CD4-positive, alpha-beta T cell treated with Interleukin-17A for 4 hours (primary cell): Measurements from ENCODE around the gene C1orf198.

ENCODE experiments used
- DNase-seq: peaks from one replicate; pipeline ENCODE4 v3.0.0-alpha.2; 2020; ENCODE audit warnings: mixed read lengths

C1orf198 gene

DNA sequence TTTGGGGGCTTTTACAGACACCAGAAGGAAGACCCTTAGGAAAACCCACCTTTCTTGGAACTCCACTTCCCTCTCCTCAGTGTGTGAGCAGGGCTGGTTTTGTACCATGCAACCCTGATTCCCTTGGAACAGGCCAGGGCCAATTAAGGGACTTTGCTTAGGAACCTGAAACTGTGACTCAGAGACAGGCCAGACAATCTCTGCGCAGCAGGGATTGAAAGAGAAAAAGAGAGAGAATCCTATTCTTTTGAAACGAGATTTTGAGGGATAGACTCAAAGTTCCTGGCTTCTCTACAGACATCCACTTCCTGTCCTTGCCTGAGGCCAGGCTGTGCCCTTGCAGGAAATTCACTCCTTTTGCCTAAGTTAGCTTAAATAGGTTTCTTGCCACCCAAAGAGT lies 23.1 kb upstream of the C1orf198 start:
- no peak for DNase-seq

DNA sequence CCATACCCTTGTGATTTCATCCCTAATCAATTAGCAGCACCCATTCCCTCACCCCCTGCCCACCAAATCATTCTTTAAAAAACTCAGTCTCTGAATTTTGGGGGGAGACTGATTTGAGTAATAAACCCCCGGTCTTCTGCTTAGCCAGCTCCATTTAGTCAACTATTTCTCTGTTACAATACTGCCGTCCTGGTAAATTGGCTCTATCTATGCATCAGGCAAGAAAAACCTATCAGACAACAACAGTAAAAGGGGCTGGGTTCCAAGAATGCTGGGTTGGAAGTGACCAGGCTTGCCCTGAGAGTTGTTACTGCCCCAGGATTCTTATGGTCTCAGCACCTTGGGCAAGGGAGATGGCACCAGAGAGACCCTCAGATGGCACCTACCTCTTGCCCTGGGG lies 16.3 kb upstream of the C1orf198 start:
- DNase-seq = no peak

DNA sequence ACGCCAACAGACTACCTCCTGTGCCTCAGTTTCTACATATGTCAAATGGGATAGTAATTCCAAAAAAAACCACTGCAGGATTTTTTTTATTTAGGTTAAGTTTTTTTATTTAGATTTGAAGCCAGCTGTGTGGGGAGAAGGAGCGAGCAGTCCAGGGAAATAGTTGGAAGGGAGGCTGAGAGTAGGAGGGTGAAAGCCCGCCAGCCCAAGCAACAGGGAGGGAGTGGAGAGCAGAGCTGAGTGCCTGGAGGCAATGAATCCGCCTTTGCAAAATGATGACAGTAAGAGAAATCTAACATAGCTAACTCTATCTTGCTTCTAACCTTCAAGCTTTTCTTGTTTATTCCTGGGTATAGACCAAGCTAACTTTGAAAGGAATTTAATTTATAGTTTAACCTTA lies 15.6 kb upstream of the C1orf198 start:
- no peak for DNase-seq

DNA sequence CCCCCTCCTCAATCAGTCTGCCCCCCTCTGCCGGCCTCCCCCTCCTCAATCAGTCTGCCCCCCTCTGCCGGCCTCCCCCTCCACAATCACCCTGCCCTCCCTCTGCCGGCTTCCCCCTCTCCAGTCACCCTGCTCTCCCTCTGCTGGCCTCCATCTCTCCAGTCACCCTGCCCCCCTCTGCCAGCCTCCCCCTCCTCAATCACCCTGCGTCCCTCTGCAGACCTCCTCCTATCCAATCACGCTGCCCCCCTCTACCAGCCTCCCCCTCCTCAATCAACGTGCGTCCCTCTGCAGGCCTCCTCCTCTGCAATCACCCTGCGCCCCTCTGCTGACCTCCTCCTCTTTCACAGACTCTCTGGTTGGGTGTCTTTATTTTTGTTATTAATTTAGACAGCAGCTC lies 11.5 kb upstream of the C1orf198 start:
- no peak for DNase-seq

- DNase-seq = no peak
Measured at GRCh38 chr1:230878591-230878990, 10.3 kb upstream of the C1orf198 start.

GRCh38 chr1:230877924-230878590 lies 9.7 kb upstream of the C1orf198 start:
- no peak for DNase-seq

GRCh38 chr1:230877146-230877923 lies 9.0 kb upstream of the C1orf198 start:
- no peak for DNase-seq

DNA sequence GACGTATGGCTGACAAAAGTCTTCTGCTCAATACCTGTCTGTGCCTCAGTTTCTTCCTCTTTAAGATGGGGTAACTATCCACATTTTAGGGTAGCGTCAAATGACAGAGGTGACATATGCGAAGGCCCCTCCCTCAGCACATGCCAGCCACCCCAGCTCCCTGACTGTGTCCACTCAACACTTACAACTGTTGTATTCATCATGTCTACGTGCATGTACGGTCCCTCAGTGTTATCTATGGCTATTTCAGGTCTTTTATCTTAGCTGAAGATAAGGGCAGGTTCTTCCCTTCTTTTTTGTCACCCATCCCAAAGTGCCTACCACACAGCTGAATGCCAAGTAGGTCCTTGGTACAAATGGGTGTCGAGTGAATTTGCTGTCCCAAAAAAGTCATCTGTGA lies 8.3 kb upstream of the C1orf198 start:
- DNase-seq = no peak

DNA sequence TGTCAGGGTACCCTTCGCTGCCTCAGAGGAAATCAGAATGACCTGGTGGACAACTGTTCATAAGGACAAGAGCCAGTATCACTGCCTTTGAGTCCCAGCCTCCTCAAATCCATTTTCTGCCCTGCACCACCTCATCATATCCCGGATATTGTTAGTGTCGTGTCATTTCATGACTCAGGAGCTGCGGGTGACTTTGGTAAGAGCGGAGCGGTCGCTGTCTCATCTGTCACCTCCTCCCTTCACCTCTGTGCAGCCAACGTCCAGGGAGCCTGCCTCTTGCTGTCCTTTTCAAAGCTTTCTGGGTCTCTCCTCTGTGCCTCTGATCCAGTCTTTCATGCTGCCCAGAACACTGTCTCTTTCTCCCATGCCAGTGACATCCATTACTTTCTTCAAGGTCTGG lies 7.0 kb upstream of the C1orf198 start:
- DNase-seq = no peak

DNA sequence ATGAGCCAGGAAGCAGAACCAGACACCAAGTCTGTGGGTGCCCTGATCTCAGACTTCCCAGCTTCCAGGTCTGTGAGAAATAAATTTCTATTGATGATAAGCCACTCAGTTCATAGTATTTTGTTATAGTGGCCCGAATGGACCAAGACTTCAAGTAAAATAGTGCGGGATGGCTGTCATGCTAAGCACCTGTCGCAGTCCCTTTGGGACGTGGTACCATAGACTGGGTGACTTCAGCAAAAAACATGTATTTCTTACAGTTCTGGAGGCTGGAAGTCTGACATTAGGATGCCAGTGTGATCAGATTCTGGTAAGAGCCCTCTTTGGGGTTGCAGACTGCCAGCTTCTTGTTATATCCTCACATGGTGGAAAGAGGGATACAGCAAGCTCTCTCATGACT lies 2.6 kb upstream of the C1orf198 start:
- DNase-seq = no peak

DNA sequence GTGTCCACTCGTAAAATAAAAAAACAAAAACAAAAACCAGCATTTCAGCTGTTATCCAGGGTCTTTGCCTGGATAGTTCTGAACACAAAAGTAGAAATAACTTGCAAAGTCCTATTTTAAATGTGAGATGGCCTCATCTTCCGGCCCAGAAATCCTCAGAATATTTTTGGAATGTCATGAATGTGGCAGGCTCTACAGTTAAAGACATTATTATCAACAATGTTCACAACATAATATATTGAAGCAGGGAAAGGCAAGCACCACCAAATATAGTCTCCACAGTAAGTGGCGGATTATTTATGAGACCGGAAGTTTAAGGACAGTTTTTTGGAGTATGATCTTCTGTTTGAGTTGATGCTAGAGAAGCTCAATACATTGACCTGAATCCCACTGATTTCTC lies 1.2 kb upstream of the C1orf198 start:
- no peak for DNase-seq

- peak; percentile 11 for DNase-seq
Measured at GRCh38 chr1:230868736-230869385, 540 bp upstream of the C1orf198 start.

- no peak for DNase-seq
Measured at GRCh38 chr1:230867101-230867902, 1.0 kb downstream of the C1orf198 start.

GRCh38 chr1:230866171-230867070 lies 1.9 kb downstream of the C1orf198 start:
- no peak for DNase-seq

- no peak for DNase-seq
Measured at GRCh38 chr1:230865062-230865817, 3.1 kb downstream of the C1orf198 start.

DNA sequence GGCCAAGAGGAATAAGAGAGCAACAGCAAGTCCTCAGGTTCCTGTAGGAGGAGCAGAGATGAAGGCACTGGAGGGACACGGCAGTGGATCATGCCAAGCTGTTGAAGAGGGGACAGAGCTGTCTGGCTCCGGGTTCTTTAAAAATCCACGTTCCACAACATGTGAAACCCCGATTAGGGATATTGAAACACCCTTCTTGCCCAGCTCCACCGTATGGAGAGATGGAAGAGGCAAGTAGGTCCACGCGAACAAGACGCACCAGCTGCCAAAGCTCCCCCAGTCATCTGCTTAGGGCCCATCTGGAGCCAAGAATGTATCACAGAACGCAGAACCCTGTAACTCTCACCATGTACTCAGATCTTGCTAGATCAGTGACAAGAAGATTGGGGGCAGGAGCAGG lies 3.9 kb downstream of the C1orf198 start:
- no peak for DNase-seq

DNA sequence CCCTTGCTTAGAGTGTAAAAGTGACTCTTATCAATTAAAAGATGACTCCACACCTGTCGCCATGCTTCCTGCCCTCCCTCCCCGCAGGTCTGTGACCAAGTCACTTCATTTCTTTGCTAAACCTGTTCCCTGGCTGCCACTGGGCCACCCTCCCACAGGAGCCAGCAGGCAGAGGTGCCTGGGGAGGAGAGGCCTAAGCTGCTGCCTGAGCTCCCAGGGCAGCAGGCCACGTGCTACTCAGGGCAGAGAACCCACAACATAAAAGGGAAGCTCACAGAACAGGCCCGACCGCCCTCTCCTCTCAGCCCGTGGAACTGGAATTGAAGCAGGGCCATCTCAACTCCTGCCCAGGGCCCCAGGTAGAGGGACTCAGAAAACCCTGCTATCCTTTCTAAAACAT lies 4.9 kb downstream of the C1orf198 start:
- no peak for DNase-seq

GRCh38 chr1:230861970-230862595 lies 6.2 kb downstream of the C1orf198 start:
- DNase-seq = no peak

DNA sequence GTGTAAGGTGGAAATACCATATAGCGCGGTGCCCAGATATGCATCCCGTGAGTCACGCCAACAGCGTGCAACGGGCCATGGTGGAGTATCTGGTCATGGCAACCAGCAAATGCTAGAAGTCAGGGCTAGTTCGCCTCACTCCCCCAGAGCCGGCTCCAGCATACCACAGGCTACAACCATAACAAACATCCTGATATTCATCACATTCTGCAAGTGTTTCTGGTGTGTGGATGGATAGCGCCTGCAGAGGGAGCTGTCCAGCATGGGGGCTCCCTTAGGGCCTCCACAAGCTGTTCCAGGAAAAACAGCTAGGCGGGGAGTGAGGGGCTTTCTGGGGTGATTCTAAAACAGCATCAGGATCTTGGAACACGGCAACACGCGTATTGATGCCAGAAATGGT lies 6.8 kb downstream of the C1orf198 start:
- DNase-seq = no peak

DNA sequence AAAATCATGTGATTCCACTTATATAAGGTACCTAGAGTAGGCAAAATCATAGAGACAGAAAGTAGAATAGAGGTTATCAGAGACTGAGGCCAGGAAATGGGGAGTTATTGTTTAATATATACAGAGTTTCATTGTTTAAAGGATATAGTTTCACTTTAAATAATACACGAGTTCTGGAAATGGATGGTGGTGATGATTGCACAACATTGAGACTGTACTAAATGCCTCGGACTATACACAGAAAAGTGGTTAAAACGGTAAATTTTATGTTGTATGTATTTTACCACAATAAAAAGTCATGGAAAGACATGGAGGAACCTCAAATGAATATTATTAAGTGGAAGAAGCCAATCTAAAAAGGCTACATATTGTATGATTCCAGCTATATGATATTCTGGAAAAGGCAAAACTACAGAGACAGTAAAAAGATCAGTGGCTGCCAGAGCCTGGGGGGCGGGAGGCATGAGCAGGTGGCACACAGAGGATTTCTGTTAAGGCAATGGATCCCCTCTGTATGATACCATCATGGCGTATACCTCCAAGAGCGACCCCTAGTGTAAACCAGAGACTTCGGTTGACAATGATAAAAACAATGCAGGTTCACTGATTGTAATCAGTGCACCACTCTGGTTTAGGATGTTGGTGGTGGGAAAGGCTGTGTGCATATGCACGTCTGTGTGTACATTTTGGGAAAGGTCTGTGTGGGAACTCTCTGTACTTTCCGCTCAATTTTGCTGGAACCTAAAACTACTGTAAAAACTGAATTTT lies 7.5 kb downstream of the C1orf198 start:
- no peak for DNase-seq
